ENCODE results near the gene RFTN1. TPM values are rescaled to one million over a fixed set of nuclear protein-coding genes. Genes with fewer than 3 reads are reported as not detected.

Gene RFTN1
- total and polyA plus RNA-seq, 9 of the 15 experiments (the other 6 are each of a cell fraction or from before 2014, with no cell fraction given): 0.08 to 0.51 (median 0.11) TPM; not detected in 6

GRCh38 chr3:16546186-16547010 lies 32.9 kb upstream of the RFTN1 start (continued):
- TF ChIP-seq ZMIZ1 (IDR thresholded peaks at IDR 0.05; ENCODE audit: low read depth in 2 of 2, low read length in 2 of 2) (peak in 1 of 2 experiments; percentile 58; a peak in 1 of 4 replicates), STAT5A (IDR thresholded peaks at IDR 0.05; ENCODE audit: borderline replicate concordance, low read length) (peak; percentile 69; the same call in 1 of the 2 replicates), KDM1A (IDR thresholded peaks at IDR 0.05) (peak; percentile 17 to 62; a peak in 2 of 4 replicates), DPF2 (IDR thresholded peaks at IDR 0.05) (peak; percentile 89), HDAC2 (IDR thresholded peaks at IDR 0.05) (0 out of 2 replicates have a peak, but pooled peaks have one; percentile 51), ZFP36 (IDR thresholded peaks at IDR 0.05; ENCODE audit: low read depth, low read length, partially characterized antibody) (peak; percentile 11), CEBPG (CRISPR knock-in tag; IDR thresholded peaks at IDR 0.05) (no peak; the same call in 1 of the 2 replicates), CEBPG (tag; conservative IDR thresholded peaks at IDR 0.05 in 1 of 2, IDR thresholded peaks at IDR 0.05 in 1 of 2) (peak in 1 of 2 experiments; percentile 81; a peak in 2 of 4 replicates), NFIC (IDR thresholded peaks at IDR 0.05) (peak; percentile 54), ZNF280A (IDR thresholded peaks at IDR 0.05; ENCODE audit: low read depth, partially characterized antibody) (no peak), LEF1 (IDR thresholded peaks at IDR 0.05) (peak; percentile 82), NRF1 (conservative IDR thresholded peaks at IDR 0.05 in 1 of 2, IDR thresholded peaks at IDR 0.05 in 1 of 2) (peak; percentile 36 to 38; a peak in 2 of 4 replicates), TRIM24 (IDR thresholded peaks at IDR 0.05) (peak; percentile 84 to 85), MYNN (IDR thresholded peaks at IDR 0.05) (peak; percentile 78; the same call in 1 of the 2 replicates), MYNN (CRISPR knock-in tag; IDR thresholded peaks at IDR 0.05) (no peak), NCOR1 (IDR thresholded peaks at IDR 0.05) (peak; percentile 85), ZBTB43 (CRISPR knock-in tag; IDR thresholded peaks at IDR 0.05) (no peak), ATF1 (CRISPR knock-in tag; IDR thresholded peaks at IDR 0.05) (no peak), ATF1 (tag; IDR thresholded peaks at IDR 0.05) (peak; percentile 46; the same call in 1 of the 2 replicates), USF1 (CRISPR knock-in tag; IDR thresholded peaks at IDR 0.05) (no peak), DNMT1 (IDR thresholded peaks at IDR 0.05) (no peak), ZNF79 (CRISPR knock-in tag; IDR thresholded peaks at IDR 0.05; ENCODE audit: low read depth) (no peak), ESRRA (IDR thresholded peaks at IDR 0.05; ENCODE audit: borderline replicate concordance, low read depth) (peak; percentile 86)
